HepG2 (cell line): ENCODE measurements around the gene TLE1. TPM values are rescaled to one million over a fixed set of nuclear protein-coding genes. Genes with fewer than 3 reads are reported as not detected.

Experiments
- CHD4 ChIP-seq: fragments of 200-600 bp; sonication (generic); IDR thresholded peaks from 2 replicates; pipeline ENCODE4 v1.7.0; 2017; ENCODE audit warnings: mild to moderate bottlenecking, low read length, borderline replicate concordance
- FOSL1 ChIP-seq: sonication (generic); formaldehyde crosslinking; IDR thresholded peaks from 2 replicates; pipeline ENCODE4 v1.9.0; 2021; ENCODE audit warnings: missing genetic modification reagents, borderline replicate concordance
- FOXK2 ChIP-seq: fragments of 450-650 bp; IDR thresholded peaks from 2 replicates; pipeline ENCODE4 v1.6.1; 2016
- FOXM1 ChIP-seq: sonication (generic); formaldehyde crosslinking; IDR thresholded peaks from 2 replicates; pipeline ENCODE4 v1.5.0; 2020; ENCODE audit warnings: missing genetic modification reagents
- KLF12 ChIP-seq: sonication (generic); formaldehyde crosslinking; IDR thresholded peaks from 2 replicates; pipeline ENCODE4 v1.4.0; 2020; ENCODE audit warnings: missing genetic modification reagents, borderline replicate concordance
- NR3C1 ChIP-seq: sonication (generic); formaldehyde crosslinking; IDR thresholded peaks from 2 replicates; pipeline ENCODE4 v1.4.0; 2020; ENCODE audit warnings: missing genetic modification reagents
- TBX2 ChIP-seq: sonication (generic); formaldehyde crosslinking; IDR thresholded peaks from 2 replicates; pipeline ENCODE4 v1.5.0; 2020; ENCODE audit warnings: missing genetic modification reagents, mild to moderate bottlenecking, borderline replicate concordance
- THYN1 ChIP-seq: sonication (generic); formaldehyde crosslinking; IDR thresholded peaks from 2 replicates; pipeline ENCODE4 v1.8.1; 2023; ENCODE audit warnings: low read depth, mild to moderate bottlenecking, moderate library complexity, missing genetic modification reagents, borderline replicate concordance
- WIZ ChIP-seq: sonication (generic); formaldehyde crosslinking; IDR thresholded peaks from 2 replicates; pipeline ENCODE4 v1.5.1; 2020; ENCODE audit warnings: mild to moderate bottlenecking, missing genetic modification reagents
- ZBTB34 ChIP-seq: sonication (generic); formaldehyde crosslinking; IDR thresholded peaks from 2 replicates; pipeline ENCODE4 v1.8.0; 2022; ENCODE audit warnings: mild to moderate bottlenecking, missing genetic modification reagents
- ZNF318 ChIP-seq: sonication (generic); formaldehyde crosslinking; IDR thresholded peaks from 2 replicates; pipeline ENCODE4 v1.4.0; 2020; ENCODE audit warnings: mild to moderate bottlenecking, missing genetic modification reagents
- polyA plus RNA-seq, 8 experiments: library from polyadenylated mRNA; depleted of rRNA in 3 of 8; stranded (reverse) in 7 of 8; unstranded in 1 of 8; fragments of >200 nt; fragmentation: Illumina TruSeq in 4 of 8; extraction: Trizol in 4 of 8; gene quantifications; 2 replicates each; pipeline versions ENCODE4 v1.2.1 to v1.2.3, GENCODE V29; 2011 to 2016; ENCODE audit warnings: low read depth in 4 of 8, missing spikeins in 1 of 8, mixed read lengths in 1 of 8; ENCODE audit not compliant: insufficient read depth in 1 of 8
- total RNA-seq, 5 experiments: library from RNA; depleted of rRNA; stranded (reverse); fragments of >200 nt; fragmentation: Illumina TruSeq; extraction: Trizol; gene quantifications; 2 replicates each; pipeline ENCODE4 v1.2.3, GENCODE V29; 2016; ENCODE audit warnings: low read depth in 1 of 5
- TF ChIP-seq, protein P1 (sequence below): sonication (generic); formaldehyde crosslinking; IDR thresholded peaks from 2 replicates; pipeline ENCODE4 v1.5.0; 2020; ENCODE audit warnings: mild to moderate bottlenecking, missing genetic modification reagents

The TLE1 gene
- total and polyA plus RNA-seq, 2 of the 13 experiments (the other 11 are each of a cell fraction or from before 2014, with no cell fraction given) = 35.9 to 109 TPM

GRCh38 chr9:81610740-81611107 is 78.6 kb downstream of the TLE1 start (continued):
- TF ChIP-seq, protein P1, sequence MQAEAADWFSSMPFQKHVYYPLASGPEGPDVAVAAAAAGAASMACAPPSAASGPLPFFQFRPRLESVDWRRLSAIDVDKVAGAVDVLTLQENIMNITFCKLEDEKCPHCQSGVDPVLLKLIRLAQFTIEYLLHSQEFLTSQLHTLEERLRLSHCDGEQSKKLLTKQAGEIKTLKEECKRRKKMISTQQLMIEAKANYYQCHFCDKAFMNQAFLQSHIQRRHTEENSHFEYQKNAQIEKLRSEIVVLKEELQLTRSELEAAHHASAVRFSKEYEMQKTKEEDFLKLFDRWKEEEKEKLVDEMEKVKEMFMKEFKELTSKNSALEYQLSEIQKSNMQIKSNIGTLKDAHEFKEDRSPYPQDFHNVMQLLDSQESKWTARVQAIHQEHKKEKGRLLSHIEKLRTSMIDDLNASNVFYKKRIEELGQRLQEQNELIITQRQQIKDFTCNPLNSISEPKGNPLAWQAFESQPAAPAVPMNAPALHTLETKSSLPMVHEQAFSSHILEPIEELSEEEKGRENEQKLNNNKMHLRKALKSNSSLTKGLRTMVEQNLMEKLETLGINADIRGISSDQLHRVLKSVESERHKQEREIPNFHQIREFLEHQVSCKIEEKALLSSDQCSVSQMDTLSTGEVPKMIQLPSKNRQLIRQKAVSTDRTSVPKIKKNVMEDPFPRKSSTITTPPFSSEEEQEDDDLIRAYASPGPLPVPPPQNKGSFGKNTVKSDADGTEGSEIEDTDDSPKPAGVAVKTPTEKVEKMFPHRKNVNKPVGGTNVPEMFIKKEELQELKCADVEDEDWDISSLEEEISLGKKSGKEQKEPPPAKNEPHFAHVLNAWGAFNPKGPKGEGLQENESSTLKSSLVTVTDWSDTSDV = no peak
- TF ChIP-seq CHD4 (peak; percentile 80; the same call in 1 of the 2 replicates), TBX2 (peak; percentile 4; the same call in 1 of the 2 replicates), WIZ (CRISPR knock-in tag) (no peak), FOXK2 (no peak), KLF12 (CRISPR knock-in tag) (no peak), THYN1 (CRISPR knock-in tag) (no peak), FOXM1 (CRISPR knock-in tag) (no peak), FOSL1 (CRISPR knock-in tag) (no peak), ZNF318 (CRISPR knock-in tag) (no peak), ZBTB34 (CRISPR knock-in tag) (0 out of 2 replicates have a peak, but pooled peaks have one; percentile 12), NR3C1 (CRISPR knock-in tag) (no peak)
